Vagina (tissue), 2 donors: ENCODE results near the gene GNGT2.

Experiments
- POLR2A ChIP-seq, 2 donors: fragments of 450-650 bp; IDR thresholded peaks; one replicate each; pipeline ENCODE4 v1.6.1; 2017; ENCODE audit warnings: antibody characterized with exemption in 2 of 2, mild to moderate bottlenecking in 2 of 2, moderate library complexity in 2 of 2
- POLR2AphosphoS5 ChIP-seq, 2 donors: sonication (generic); formaldehyde crosslinking; IDR thresholded peaks; one replicate each; pipeline ENCODE4 v1.9.0; 2017; ENCODE audit warnings: antibody characterized with exemption in 2 of 2, mild to moderate bottlenecking in 2 of 2, low read depth in 1 of 2; ENCODE audit not compliant: insufficient read depth in 1 of 2
- TF ChIP-seq, protein P1 (sequence below), 3 experiments: fragments of 450-650 bp in 2 of 3; fragments of 200-600 bp in 1 of 3; sonication (generic) in 1 of 3; IDR thresholded peaks; one replicate each; pipeline ENCODE4 v1.5.1; 2017 to 2019; ENCODE audit warnings: antibody characterized with exemption in 3 of 3, mild to moderate bottlenecking in 2 of 3, moderate library complexity in 2 of 3

DNA sequence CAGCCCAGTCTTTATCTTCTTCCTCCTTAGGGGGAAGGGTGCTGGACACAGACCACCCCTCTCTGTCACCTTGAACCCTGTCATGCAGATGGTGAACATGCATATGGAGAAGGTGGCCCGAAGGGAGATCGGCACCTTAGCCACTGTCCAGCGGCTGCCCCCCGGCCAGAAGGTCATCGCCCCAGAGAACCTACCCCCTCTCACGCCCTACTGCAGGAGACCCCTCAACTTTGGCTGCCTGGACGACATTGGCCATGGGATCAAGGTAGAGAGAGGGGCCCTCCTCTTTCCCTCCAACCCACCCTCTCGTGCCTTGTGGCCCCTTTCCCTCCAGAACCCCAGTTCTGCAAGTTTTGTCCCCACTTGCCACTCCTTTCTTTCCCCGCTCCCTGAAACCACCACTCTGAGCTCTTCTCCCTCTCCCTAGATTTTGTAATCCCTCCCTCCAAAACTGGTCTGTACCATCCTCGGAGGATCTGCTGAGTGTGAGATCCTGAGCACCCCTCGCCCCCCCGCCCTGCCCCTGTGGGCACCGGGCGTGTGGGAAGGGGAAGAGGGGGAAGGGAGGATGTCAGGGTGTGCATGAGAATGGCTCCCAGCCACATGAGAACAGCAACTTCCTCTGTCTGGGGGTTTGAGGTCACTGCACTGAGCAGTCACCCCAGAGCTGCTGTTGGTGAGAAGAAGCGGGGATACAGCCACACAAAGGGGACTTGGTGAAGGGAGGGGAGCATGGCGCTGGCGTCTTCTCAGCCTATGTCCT, 7.5 kb upstream of the GNGT2 start:
- TF ChIP-seq POLR2A (IDR thresholded peaks at IDR 0.05): no peak
- TF ChIP-seq, protein P1, sequence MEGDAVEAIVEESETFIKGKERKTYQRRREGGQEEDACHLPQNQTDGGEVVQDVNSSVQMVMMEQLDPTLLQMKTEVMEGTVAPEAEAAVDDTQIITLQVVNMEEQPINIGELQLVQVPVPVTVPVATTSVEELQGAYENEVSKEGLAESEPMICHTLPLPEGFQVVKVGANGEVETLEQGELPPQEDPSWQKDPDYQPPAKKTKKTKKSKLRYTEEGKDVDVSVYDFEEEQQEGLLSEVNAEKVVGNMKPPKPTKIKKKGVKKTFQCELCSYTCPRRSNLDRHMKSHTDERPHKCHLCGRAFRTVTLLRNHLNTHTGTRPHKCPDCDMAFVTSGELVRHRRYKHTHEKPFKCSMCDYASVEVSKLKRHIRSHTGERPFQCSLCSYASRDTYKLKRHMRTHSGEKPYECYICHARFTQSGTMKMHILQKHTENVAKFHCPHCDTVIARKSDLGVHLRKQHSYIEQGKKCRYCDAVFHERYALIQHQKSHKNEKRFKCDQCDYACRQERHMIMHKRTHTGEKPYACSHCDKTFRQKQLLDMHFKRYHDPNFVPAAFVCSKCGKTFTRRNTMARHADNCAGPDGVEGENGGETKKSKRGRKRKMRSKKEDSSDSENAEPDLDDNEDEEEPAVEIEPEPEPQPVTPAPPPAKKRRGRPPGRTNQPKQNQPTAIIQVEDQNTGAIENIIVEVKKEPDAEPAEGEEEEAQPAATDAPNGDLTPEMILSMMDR (IDR thresholded peaks at IDR 0.05): no peak
- TF ChIP-seq POLR2AphosphoS5 (IDR thresholded peaks at IDR 0.05; ENCODE audit: insufficient read depth in 1 of 2, low read depth in 1 of 2): peak in 1 of 2 donors; percentile 74
